Right lobe of liver (tissue), 4 donors: ENCODE data around the gene COX19.
"Not testable (repeated sequence)": the region's sequence is repeated elsewhere in the genome, so short reads cannot be mapped to it uniquely, and the experiment has no call there.

Experiments
- CTCF ChIP-seq, 4 donors: fragments of 200-600 bp in 3 of 4; fragments of 450-650 bp in 1 of 4; IDR thresholded peaks; one replicate each; pipeline versions ENCODE4 v1.5.1 to v1.8.0; 2016 to 2022; ENCODE audit warnings: antibody characterized with exemption in 4 of 4, mild to moderate bottlenecking in 2 of 4
- POLR2A ChIP-seq: fragments of 450-650 bp; IDR thresholded peaks from one replicate; pipeline ENCODE4 v1.6.1; 2017; ENCODE audit warnings: antibody characterized with exemption, mild to moderate bottlenecking
- donor health status: DM: no; HTN: no; CAD: no.
- donor health status: DM: no; HTN: no; CAD: no.
- donor health status: DM: no; HTN: yes; CAD: no.

- not testable (repeated sequence) for TF ChIP-seq CTCF (IDR thresholded peaks at IDR 0.05); POLR2A
These were observed 26.7 kb upstream of the COX19 start for GRCh38 chr7:1002026-1002425.
